H1 (cell line): ENCODE measurements around the gene VARS2.

ENCODE experiments used
- CHD2 ChIP-seq: IDR thresholded peaks from 2 replicates; pipeline ENCODE4 v1.6.1; 2012; ENCODE audit warnings: low read length, improper control_type of control experiment
- CTCF ChIP-seq, 3 experiments: IDR thresholded peaks; 1 replicate in 2 of 3; 2 replicates in 1 of 3; pipeline versions ENCODE4 v1.5.1 to v1.6.1; 2011; ENCODE audit warnings: low read length in 3 of 3, mild to moderate bottlenecking in 3 of 3, inconsistent platforms in 2 of 3, low read depth in 1 of 3, moderate library complexity in 1 of 3; ENCODE audit not compliant: insufficient read depth in 1 of 3; ENCODE audit errors: control extremely low read depth in 1 of 3
- MAFK ChIP-seq: IDR thresholded peaks from 2 replicates; pipeline ENCODE4 v1.6.1; 2012; ENCODE audit warnings: low read depth, mild to moderate bottlenecking, improper control_type of control experiment, low read length
- RFX5 ChIP-seq: IDR thresholded peaks from 2 replicates; pipeline ENCODE4 v1.6.1; 2011; ENCODE audit warnings: low read depth, low read length, improper control_type of control experiment, borderline replicate concordance
- RXRA ChIP-seq: IDR thresholded peaks from 2 replicates; pipeline ENCODE4 v1.6.1; 2011; ENCODE audit warnings: low read depth, mild to moderate bottlenecking, low read length, moderate library complexity; ENCODE audit not compliant: insufficient read depth
- TAF1 ChIP-seq: IDR thresholded peaks from 2 replicates; pipeline ENCODE4 v1.6.1; 2011; ENCODE audit warnings: mild to moderate bottlenecking, low read depth, low read length
- TAF7 ChIP-seq: optimal IDR thresholded peaks from 2 replicates; pipeline ENCODE3; 2011; ENCODE audit warnings: low read depth, mild to moderate bottlenecking, inconsistent platforms, low read length, moderate library complexity, borderline replicate concordance
- TEAD4 ChIP-seq: IDR thresholded peaks from 2 replicates; pipeline ENCODE4 v1.6.1; 2012; ENCODE audit warnings: low read depth, low read length, inconsistent platforms, mixed read lengths
- YY1 ChIP-seq: IDR thresholded peaks from 2 replicates; pipeline ENCODE4 v1.6.1; 2011; ENCODE audit warnings: low read depth, mild to moderate bottlenecking, low read length

GRCh38 chr6:30942338-30943060 lies 28.5 kb downstream of the VARS2 start:
- TF ChIP-seq TEAD4 (peak; percentile 98), YY1 (peak; percentile 83), RXRA (no peak), TAF7 (no peak), RFX5 (no peak), MAFK (no peak), CTCF (IDR thresholded peaks at IDR 0.05; ENCODE audit: control extremely low read depth in 1 of 3, insufficient read depth in 1 of 3, low read depth in 1 of 3, low read length in 3 of 3) (peak; percentile 48 to 62 (median 61)), TAF1 (0 out of 2 replicates have a peak, but pooled peaks have one; percentile 40), CHD2 (no peak)
